Measurements from ENCODE around the gene GPC6. TPM values are rescaled to one million over a fixed set of nuclear protein-coding genes. Genes with fewer than 3 reads are reported as not detected.

Gene GPC6
- polyA plus RNA-seq, 1 donor (not counting 4 experiments of a cell fraction or from before 2014, with no cell fraction given): 0.42 TPM

- Histone ChIP-seq H2AFZ (ENCODE audit: control insufficient read depth, low read length) (no peak overlapping the region), H3K27me3 (ENCODE audit: control insufficient read depth, extremely low read depth, insufficient read depth, low read length) (no peaks in the 10 kb centered on the region), H3K36me3 (ENCODE audit: control insufficient read depth in 2 of 2, extremely low read depth in 1 of 2, insufficient read depth in 2 of 2, low read length in 2 of 2) (no peaks in the 10 kb centered on the region), H3K9ac (ENCODE audit: control insufficient read depth, extremely low read depth, insufficient read depth, low read length) (no peak overlapping the region), H3K4me1 (ENCODE audit: control insufficient read depth, extremely low read depth, insufficient read depth, low read length) (no peaks in the 10 kb centered on the region), H3K27ac (ENCODE audit: control insufficient read depth, insufficient read depth, low read length) (no peak overlapping the region), H3K9me1 (ENCODE audit: control insufficient read depth, extremely low read depth, insufficient read depth, low read length) (no peaks in the 10 kb centered on the region), H3K79me2 (ENCODE audit: control insufficient read depth, insufficient read depth, low read length) (no peaks in the 10 kb centered on the region), H4K20me1 (ENCODE audit: control insufficient read depth, extremely low read depth, insufficient read depth, low read length) (no peaks in the 10 kb centered on the region), H3K9me3 (ENCODE audit: control insufficient read depth, low read depth, low read length) (no peaks in the 10 kb centered on the region), H3K4me3 (ENCODE audit: control insufficient read depth in 2 of 3, extremely low read depth in 1 of 3, insufficient read depth in 2 of 3, low read depth in 1 of 3, low read length in 3 of 3) (no peak overlapping the region), H3K4me2 (ENCODE audit: control insufficient read depth, extremely low read depth, insufficient read depth, low read depth, low read length) (no peak overlapping the region)
- dilution Hi-C loops (cut with MboI; ENCODE audit: extremely low pct_ligation_motif_present, low sequenced_read_pairs): no loop called here
- DNase-seq (ENCODE audit: low read depth, low spot score) (no peak), FAIRE-seq (no peak)
- no peak for TF ChIP-seq EZH2 (IDR thresholded peaks at IDR 0.05; ENCODE audit: low read length)
- TF ChIP-seq CTCF (optimal IDR thresholded peaks at IDR 0.05 in 1 of 3, IDR thresholded peaks at IDR 0.05 in 1 of 3, conservative IDR thresholded peaks at IDR 0.05 in 1 of 3; ENCODE audit: extremely low read depth in 1 of 3, insufficient read depth in 2 of 3, low read length in 3 of 3): no peak
Observed at GRCh38 chr13:94182185-94182761, 955.7 kb downstream of the GPC6 start.

GRCh38 chr13:94186470-94186869 lies 959.9 kb downstream of the GPC6 start:
- no peak overlapping the region for H3K4me2 ChIP-seq (ENCODE audit: control insufficient read depth, extremely low read depth, insufficient read depth, low read depth, low read length)
- H3K27me3 ChIP-seq (ENCODE audit: control insufficient read depth, extremely low read depth, insufficient read depth, low read length): no peaks in the 10 kb centered on the region
- dilution Hi-C loops (cut with MboI; ENCODE audit: extremely low pct_ligation_motif_present, low sequenced_read_pairs): no loop called here
- no peaks in the 10 kb centered on the region for H3K79me2 ChIP-seq (ENCODE audit: control insufficient read depth, insufficient read depth, low read length)
- no peak for FAIRE-seq
- TF ChIP-seq EZH2 (IDR thresholded peaks at IDR 0.05; ENCODE audit: low read length): no peak
- no peak for TF ChIP-seq CTCF (optimal IDR thresholded peaks at IDR 0.05 in 1 of 3, IDR thresholded peaks at IDR 0.05 in 1 of 3, conservative IDR thresholded peaks at IDR 0.05 in 1 of 3; ENCODE audit: extremely low read depth in 1 of 3, insufficient read depth in 2 of 3, low read length in 3 of 3)
- H3K27ac ChIP-seq (ENCODE audit: control insufficient read depth, insufficient read depth, low read length): no peak overlapping the region
- H3K4me1 ChIP-seq (ENCODE audit: control insufficient read depth, extremely low read depth, insufficient read depth, low read length): no peaks in the 10 kb centered on the region
- no peak overlapping the region for H3K4me3 ChIP-seq (ENCODE audit: control insufficient read depth in 2 of 3, extremely low read depth in 1 of 3, insufficient read depth in 2 of 3, low read depth in 1 of 3, low read length in 3 of 3)
- DNase-seq (ENCODE audit: low read depth, low spot score): no peak
- no peaks in the 10 kb centered on the region for H4K20me1 ChIP-seq (ENCODE audit: control insufficient read depth, extremely low read depth, insufficient read depth, low read length)
- no peak overlapping the region for H2AFZ ChIP-seq (ENCODE audit: control insufficient read depth, low read length)
- no peaks in the 10 kb centered on the region for H3K36me3 ChIP-seq (ENCODE audit: control insufficient read depth in 2 of 2, extremely low read depth in 1 of 2, insufficient read depth in 2 of 2, low read length in 2 of 2)
- H3K9ac ChIP-seq (ENCODE audit: control insufficient read depth, extremely low read depth, insufficient read depth, low read length): no peak overlapping the region
- no peaks in the 10 kb centered on the region for H3K9me1 ChIP-seq (ENCODE audit: control insufficient read depth, extremely low read depth, insufficient read depth, low read length)
- no peaks in the 10 kb centered on the region for H3K9me3 ChIP-seq (ENCODE audit: control insufficient read depth, low read depth, low read length)

Data from keratinocyte (primary cell).